Measurements from ENCODE around the gene TNXB. TPM values are rescaled to one million over a fixed set of nuclear protein-coding genes. Genes with fewer than 3 reads are reported as not detected.
"Not testable (repeated sequence)": the region's sequence is repeated elsewhere in the genome, so short reads cannot be mapped to it uniquely, and the experiment has no call there.

TNXB gene
- total RNA-seq, 2 donors from 2014 or later, result 143 to 158 TPM

- no peak for DNase-seq
- no peak for ATAC-seq
- intact Hi-C loops (cut with DNase I), result no loop called here
Measured at GRCh38 chr6:32047539-32047854, 61.6 kb downstream of the TNXB start.

GRCh38 chr6:32047084-32047478 is 62.1 kb downstream of the TNXB start:
- peak; percentile 34 to 70 for ATAC-seq
- DNase-seq, result peak; percentile 82
- intact Hi-C loops (cut with DNase I), result no loop called here

- intact Hi-C loops (cut with DNase I), result no loop called here
- ATAC-seq (peak; percentile 29 to 38), DNase-seq (peak; percentile 68)
Measured at GRCh38 chr6:32046450-32047083, 62.6 kb downstream of the TNXB start.

GRCh38 chr6:32045811-32046449 is 63.2 kb downstream of the TNXB start:
- intact Hi-C loops (cut with DNase I), result no loop called here
- DNase-seq, result no peak
- peak; percentile 16 to 21 for ATAC-seq

GRCh38 chr6:32044916-32045315 is 64.2 kb downstream of the TNXB start:
- DNase-seq; ATAC-seq; intact Hi-C loops (cut with DNase I): not testable (repeated sequence)

- intact Hi-C loops (cut with DNase I); DNase-seq; ATAC-seq: not testable (repeated sequence)
Measured at GRCh38 chr6:32043589-32044380, 65.4 kb downstream of the TNXB start.

DNA sequence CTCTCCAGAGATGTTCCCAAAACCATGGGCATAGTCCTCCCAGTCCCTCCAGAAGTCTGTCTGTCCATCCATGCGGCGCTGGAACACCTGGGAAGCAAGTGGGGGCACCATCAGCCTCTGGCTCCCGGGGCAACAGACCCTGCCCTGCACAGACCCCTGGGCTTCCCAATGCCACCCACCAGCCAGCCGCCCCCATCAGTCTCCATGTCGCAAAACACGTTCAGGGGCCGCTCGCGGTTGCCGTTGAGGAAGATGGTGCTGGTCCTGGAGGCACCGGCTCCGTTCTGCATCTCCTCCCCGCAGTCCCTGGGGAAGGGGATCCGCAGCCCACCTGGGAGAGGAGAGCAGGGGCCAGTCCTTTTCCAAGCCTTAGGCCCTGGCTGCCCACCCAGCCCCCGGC is 66.9 kb downstream of the TNXB start:
- DNase-seq; ATAC-seq; intact Hi-C loops (cut with DNase I): not testable (repeated sequence)

DNA sequence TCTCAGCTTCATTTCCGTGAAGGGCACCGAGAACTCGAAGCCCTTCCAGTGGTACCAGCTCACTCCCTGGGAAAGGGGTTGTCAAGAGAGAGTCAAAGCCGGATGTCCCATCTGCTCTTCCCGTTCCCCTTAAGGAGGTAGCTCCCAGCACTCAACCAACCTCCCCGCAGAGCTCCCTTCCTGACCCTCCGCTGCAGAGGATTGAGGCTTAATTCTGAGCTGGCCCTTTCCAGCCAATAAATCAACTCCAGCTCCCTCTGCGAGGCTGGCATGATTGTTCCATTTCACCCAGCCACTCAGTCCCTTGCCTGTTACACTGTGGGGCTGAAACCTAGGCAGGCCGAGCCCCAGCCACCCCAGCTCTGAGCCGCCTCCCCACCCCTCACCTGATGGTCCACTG is 67.8 kb downstream of the TNXB start:
- DNase-seq; intact Hi-C loops (cut with DNase I); ATAC-seq: not testable (repeated sequence)

- intact Hi-C loops (cut with DNase I); DNase-seq; ATAC-seq: not testable (repeated sequence)
Measured at GRCh38 chr6:32041050-32041321, 68.2 kb downstream of the TNXB start.

DNA sequence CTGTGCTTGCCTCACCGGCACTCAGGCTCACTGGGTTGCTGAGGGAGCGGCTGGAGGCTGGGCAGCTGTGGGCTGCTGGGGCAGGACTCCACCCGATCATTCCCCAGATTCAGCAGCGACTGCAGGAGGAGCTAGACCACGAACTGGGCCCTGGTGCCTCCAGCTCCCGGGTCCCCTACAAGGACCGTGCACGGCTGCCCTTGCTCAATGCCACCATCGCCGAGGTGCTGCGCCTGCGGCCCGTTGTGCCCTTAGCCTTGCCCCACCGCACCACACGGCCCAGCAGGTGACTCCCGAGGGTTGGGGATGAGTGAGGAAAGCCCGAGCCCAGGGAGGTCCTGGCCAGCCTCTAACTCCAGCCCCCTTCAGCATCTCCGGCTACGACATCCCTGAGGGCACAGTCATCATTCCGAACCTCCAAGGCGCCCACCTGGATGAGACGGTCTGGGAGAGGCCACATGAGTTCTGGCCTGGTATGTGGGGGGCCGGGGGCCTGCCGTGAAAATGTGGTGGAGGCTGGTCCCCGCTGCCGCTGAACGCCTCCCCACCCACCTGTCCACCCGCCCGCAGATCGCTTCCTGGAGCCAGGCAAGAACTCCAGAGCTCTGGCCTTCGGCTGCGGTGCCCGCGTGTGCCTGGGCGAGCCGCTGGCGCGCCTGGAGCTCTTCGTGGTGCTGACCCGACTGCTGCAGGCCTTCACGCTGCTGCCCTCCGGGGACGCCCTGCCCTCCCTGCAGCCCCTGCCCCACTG is 68.7 kb downstream of the TNXB start:
- intact Hi-C loops (cut with DNase I); DNase-seq; ATAC-seq: not testable (repeated sequence)

GRCh38 chr6:32039321-32040274 is 69.5 kb downstream of the TNXB start:
- intact Hi-C loops (cut with DNase I); ATAC-seq; DNase-seq: not testable (repeated sequence)

- ATAC-seq; DNase-seq; intact Hi-C loops (cut with DNase I): not testable (repeated sequence)
Measured at GRCh38 chr6:32038878-32039277, 70.3 kb downstream of the TNXB start.

DNA sequence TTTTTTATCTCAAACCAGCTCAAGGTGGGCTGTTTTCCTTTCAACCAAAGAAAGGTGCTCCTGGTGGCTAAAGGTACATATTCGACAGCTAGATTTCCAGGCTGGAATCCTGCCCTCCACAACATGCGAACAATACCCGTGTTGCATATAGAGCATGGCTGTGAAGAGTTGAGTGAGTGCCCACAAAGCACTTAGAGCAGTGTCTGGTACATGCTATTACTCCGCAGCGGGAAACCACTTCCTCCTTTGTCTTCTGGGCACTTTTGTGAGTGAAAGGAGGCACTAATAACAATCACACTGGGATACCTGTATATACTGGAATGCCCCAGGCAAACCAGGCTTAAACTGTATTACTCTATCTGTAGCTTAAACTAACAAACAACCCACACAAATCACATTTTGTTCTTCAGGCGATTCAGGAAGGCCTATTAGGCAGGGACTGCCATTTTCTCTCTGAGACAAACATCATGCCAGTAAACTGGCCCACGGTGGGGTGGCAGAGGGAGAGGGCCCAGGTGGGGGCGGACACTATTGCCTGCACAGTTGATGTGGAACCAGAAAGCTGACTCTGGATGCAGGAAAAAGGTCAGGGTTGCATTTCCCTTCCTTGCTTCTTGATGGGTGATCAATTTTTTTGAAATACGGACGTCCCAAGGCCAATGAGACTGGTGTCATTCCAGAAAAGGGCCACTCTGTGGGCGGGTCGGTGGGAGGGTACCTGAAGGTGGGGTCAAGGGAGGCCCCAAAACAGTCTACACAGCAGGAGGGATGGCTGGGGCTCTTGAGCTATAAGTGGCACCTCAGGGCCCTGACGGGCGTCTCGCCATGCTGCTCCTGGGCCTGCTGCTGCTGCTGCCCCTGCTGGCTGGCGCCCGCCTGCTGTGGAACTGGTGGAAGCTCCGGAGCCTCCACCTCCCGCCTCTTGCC is 71.3 kb downstream of the TNXB start, which contains the start of gene CYP21A2:
Gene CYP21A2, plus strand, starts transcription at position 818 of the 927 bp plus-strand sequence. Its CDS starts 8 bp downstream, at position 826.
- intact Hi-C loops (cut with DNase I); ATAC-seq: not testable (repeated sequence)

GRCh38 chr6:32037136-32037535 is 72.0 kb downstream of the TNXB start:
- ATAC-seq; intact Hi-C loops (cut with DNase I); DNase-seq: not testable (repeated sequence)

More for the DNA sequence above, 71.3 kb downstream of the TNXB start, which contains the start of gene CYP21A2:
- not testable (repeated sequence) for DNase-seq

DNA sequence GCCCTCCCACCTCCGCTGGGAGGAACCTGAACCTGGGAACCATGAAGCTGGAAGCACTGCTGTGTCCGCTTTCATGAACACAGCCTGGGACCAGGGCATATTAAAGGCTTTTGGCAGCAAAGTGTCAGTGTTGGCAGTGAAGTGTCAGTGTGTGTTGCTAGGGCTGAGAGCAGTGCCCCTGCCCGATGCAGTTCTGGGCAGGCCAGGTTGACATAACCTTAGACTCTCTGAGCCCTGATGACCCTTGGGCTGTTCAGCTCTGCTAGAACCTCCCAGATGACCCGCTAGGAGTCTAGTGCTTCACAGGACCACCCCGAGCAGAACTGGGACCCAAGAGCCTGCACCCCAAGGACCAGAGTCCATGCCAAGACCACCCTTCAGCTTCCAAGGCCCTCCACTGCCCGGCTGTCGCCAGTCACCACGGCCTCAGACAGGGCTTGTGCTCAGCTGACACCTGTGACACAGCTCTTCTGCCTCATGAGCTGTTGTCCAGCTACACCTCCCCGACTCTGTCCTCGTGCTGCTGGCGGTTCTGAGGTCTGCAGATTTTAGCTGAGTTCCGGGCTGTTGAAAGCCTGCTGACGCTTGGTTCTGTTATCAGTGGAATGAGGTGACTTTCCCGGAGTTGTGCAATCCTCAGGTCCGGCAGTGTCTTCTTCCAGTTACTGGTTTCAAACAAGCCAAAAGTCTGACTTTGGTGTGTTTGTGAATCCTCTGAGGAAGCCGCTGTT is 73.7 kb downstream of the TNXB start:
- intact Hi-C loops (cut with DNase I); DNase-seq: not testable (repeated sequence)
- peak; percentile 68 to 69 for ATAC-seq

DNA sequence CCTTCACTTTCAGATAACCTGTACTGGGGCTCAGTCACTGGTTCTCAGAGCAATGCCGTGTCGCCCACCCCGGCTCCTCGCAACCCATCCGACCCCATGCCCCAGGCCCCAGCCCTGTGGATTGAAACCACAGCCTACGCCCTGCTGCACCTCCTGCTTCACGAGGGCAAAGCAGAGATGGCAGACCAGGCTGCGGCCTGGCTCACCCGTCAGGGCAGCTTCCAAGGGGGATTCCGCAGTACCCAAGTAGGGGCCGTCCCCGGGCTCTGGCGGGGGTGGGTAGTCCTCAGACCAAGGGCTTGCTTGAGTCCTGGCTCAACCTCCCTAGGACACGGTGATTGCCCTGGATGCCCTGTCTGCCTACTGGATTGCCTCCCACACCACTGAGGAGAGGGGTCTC is 79.6 kb downstream of the TNXB start:
- DNase-seq; ATAC-seq; intact Hi-C loops (cut with DNase I): not testable (repeated sequence)
